Gastroesophageal sphincter (tissue), 3 donors: ENCODE measurements around the gene SPDYE2B.
"Not testable (repeated sequence)": the region's sequence is repeated elsewhere in the genome, so short reads cannot be mapped to it uniquely, and the experiment has no call there.

Experiments
- CTCF ChIP-seq, 4 experiments: fragments of 200-600 bp in 2 of 4; fragments of 450-650 bp in 2 of 4; sonication (generic) in 1 of 4; IDR thresholded peaks; one replicate each; pipeline ENCODE4 v1.5.1; 2017 to 2019; ENCODE audit warnings: antibody characterized with exemption in 4 of 4, mild to moderate bottlenecking in 2 of 4, moderate library complexity in 2 of 4
- EP300 ChIP-seq: sonication (generic); formaldehyde crosslinking; IDR thresholded peaks from one replicate; pipeline ENCODE4 v1.6.1; 2017; ENCODE audit warnings: antibody characterized with exemption, mild to moderate bottlenecking
- POLR2A ChIP-seq, 2 donors: fragments of 450-650 bp; IDR thresholded peaks; one replicate each; pipeline ENCODE4 v1.6.1; 2017; ENCODE audit warnings: antibody characterized with exemption in 2 of 2, mild to moderate bottlenecking in 2 of 2, moderate library complexity in 1 of 2
- POLR2AphosphoS5 ChIP-seq: sonication (generic); formaldehyde crosslinking; IDR thresholded peaks from one replicate; pipeline ENCODE4 v1.6.1; 2017; ENCODE audit warnings: antibody characterized with exemption

GRCh38 chr7:102616507-102617125, 33.5 kb upstream of the SPDYE2B start, which contains the start of gene RASA4:
- not testable (repeated sequence) for TF ChIP-seq CTCF (IDR thresholded peaks at IDR 0.05); POLR2AphosphoS5; EP300; POLR2A (IDR thresholded peaks at IDR 0.05)
